GM19035 (cell line): ENCODE measurements around the gene ZSCAN26.
"Not testable (repeated sequence)": the region's sequence is repeated elsewhere in the genome, so short reads cannot be mapped to it uniquely, and the experiment has no call there.

ENCODE experiments used
- ATAC-seq: cut with Tn5 transposase; IDR thresholded peaks from one replicate; pipeline ENCODE4 v1.9.1; 2021; ENCODE audit not compliant: unreplicated experiment

Gene ZSCAN26

DNA sequence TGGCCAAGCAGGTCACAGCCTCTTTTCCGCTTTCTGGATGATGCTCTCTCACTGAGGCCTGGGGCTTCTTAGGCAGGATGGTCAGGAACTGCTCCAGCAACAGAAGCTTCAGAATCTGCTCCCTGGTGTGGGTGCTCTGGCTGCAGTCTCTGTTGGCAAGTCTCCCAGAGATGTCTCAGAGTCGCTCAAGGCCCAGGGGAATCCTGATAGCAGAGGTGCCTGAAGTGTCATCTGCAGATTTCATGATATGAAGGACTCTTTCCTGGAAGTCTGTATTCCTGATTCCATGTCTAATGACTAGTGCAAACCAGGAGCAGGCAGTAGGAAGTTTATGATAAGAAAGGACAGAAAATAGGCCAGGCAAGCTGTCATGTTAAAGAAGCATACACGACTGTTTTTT is 48.7 kb downstream of the ZSCAN26 start:
- no peak for ATAC-seq

DNA sequence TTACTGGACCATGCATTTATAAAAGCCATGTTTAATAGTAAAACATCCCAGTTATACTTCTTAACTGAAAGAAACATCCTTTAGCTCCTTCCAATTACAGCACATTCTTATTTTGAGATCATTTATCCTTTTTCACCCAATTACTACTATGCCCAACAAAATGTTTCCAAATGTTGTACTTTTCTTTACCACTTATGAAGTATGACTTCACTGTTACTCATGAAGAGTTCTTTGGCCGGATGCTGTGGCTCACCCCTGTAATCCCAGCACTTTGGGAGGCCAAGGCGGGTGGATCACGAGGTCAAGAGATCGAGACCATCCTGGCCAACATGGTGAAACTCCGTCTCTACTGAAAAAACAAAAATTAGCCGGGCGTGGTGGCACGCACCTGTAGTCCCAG is 50.9 kb downstream of the ZSCAN26 start:
- not testable (repeated sequence) for ATAC-seq

DNA sequence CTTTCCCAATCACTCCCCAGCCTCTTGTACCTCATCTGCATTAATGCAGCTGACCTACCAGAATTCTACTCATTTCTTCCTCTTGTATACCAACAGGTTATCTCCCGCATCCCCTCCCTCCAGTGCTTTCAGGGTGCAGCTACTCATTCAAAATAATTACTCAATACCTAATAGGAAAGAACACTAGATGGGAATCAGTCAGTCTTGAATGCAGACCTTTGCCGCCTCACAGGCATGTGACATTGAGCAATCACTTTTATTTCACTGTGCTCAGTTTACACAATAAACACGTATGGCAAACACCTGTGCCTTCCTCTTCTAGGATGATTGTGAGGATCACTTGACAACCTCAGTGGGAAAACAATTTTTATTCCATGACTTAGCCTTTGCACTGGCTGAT is 55.7 kb downstream of the ZSCAN26 start:
- ATAC-seq = no peak

DNA sequence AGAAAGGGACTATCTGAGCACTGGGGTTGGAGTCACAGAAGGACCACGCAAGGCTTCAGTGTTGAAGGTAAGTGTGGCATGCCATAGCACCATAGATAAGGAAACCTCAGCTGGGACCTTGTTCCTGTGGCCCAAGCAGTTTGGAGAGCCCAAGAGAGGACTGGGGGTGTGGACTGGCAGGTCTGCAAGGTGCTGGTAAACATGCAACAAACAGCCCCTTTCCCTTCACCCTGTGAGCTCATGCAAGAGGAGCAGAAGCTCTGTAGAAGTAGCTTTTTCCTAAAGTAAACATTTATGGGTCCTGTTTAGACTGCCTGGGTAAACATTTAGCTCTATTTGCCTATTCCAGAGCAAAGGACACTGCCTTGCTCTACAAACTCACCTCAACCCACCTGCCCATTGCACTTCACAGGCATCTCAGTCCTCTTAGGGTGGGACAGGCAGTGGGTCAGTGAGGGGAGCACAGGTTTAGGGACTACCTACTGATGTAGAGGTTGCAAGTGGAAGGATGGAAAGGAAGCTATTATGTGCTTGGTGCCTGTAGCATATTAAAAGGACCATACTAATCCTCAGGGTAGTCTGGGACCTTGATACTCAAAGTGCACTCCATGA is 57.0 kb downstream of the ZSCAN26 start:
- no peak for ATAC-seq

DNA sequence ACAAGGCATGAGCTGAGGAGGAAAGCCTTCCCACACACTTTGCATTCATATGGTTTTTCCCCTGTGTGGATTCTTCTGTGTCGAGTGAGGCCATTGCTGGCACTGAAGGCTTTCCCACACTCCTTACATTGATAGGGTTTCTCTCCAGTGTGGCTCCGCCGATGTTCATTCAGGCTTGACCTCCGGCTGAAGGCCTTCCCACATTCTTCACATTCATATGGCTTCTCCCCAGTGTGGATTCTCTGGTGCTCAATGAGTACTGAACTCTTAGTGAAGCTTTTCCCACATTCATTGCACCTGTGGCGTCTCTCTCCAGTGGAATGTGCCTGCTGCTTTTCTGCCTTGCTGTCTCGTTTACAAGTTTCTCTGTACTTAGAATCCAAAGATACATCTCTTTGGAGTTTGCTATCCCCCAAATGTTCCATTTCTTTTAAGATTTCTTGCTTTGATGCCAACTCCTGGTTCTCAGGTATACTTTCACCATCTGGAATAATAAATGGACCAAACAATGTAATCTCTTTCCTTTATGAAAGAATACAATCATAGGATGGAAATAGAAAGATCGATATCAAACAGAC is 59.5 kb downstream of the ZSCAN26 start:
- no peak for ATAC-seq
